SIG-M5 treated with dmso at 0.1 percent for 504 hours (cell line): ENCODE data around the gene CTH.
"Not testable (repeated sequence)": the region's sequence is repeated elsewhere in the genome, so short reads cannot be mapped to it uniquely, and the experiment has no call there.

ENCODE experiments used
- DNase-seq: peaks from one replicate; lab custom pipeline; 2025; ENCODE audit not compliant: unreplicated experiment; lab: John Stamatoyannopoulos, UW

The CTH gene

GRCh38 chr1:70410604-70411359 lies at the start of gene CTH:
CTH (plus strand) TSS chr1:70411268; CDS start chr1:70411416, 148 bp downstream.
- peak; percentile 91 for DNase-seq

- no peak for DNase-seq
Measured at GRCh38 chr1:70361727-70362398, 49.2 kb upstream of the CTH start.

- no peak for DNase-seq
Measured at GRCh38 chr1:70364439-70364838, 46.6 kb upstream of the CTH start.

- not testable (repeated sequence) for DNase-seq
Measured at GRCh38 chr1:70366425-70366952, 44.6 kb upstream of the CTH start.

GRCh38 chr1:70366997-70367396 lies 44.1 kb upstream of the CTH start:
- not testable (repeated sequence) for DNase-seq

- not testable (repeated sequence) for DNase-seq
Measured at GRCh38 chr1:70367397-70367796, 43.7 kb upstream of the CTH start.

GRCh38 chr1:70371586-70371985 lies 39.5 kb upstream of the CTH start:
- DNase-seq = not testable (repeated sequence)

GRCh38 chr1:70372426-70372825 lies 38.6 kb upstream of the CTH start:
- no peak for DNase-seq

GRCh38 chr1:70373580-70373979 lies 37.5 kb upstream of the CTH start:
- not testable (repeated sequence) for DNase-seq

- DNase-seq = no peak
Measured at GRCh38 chr1:70376196-70376595, 34.9 kb upstream of the CTH start.

- DNase-seq = peak; percentile 48
Measured at GRCh38 chr1:70382682-70383081, 28.4 kb upstream of the CTH start.

- no peak for DNase-seq
Measured at GRCh38 chr1:70383483-70383882, 27.6 kb upstream of the CTH start.

- DNase-seq = no peak
Measured at GRCh38 chr1:70384542-70384941, 26.5 kb upstream of the CTH start.

- no peak for DNase-seq
Measured at GRCh38 chr1:70385477-70385876, 25.6 kb upstream of the CTH start.

GRCh38 chr1:70386121-70386520 lies 24.9 kb upstream of the CTH start:
- DNase-seq = no peak

GRCh38 chr1:70387507-70387906 lies 23.6 kb upstream of the CTH start:
- DNase-seq = no peak

- DNase-seq = no peak
Measured at GRCh38 chr1:70392626-70393025, 18.4 kb upstream of the CTH start.

GRCh38 chr1:70396607-70397006 lies 14.5 kb upstream of the CTH start:
- no peak for DNase-seq

GRCh38 chr1:70397013-70397412 lies 14.1 kb upstream of the CTH start:
- DNase-seq = no peak

- DNase-seq = no peak
Measured at GRCh38 chr1:70400335-70400734, 10.7 kb upstream of the CTH start.

GRCh38 chr1:70401974-70402373 lies 9.1 kb upstream of the CTH start:
- no peak for DNase-seq

GRCh38 chr1:70403759-70404158 lies 7.3 kb upstream of the CTH start:
- DNase-seq = no peak
